GM18508 (cell line): ENCODE data around the gene GANAB.
"Not testable (repeated sequence)": the region's sequence is repeated elsewhere in the genome, so short reads cannot be mapped to it uniquely, and the experiment has no call there.

Source experiments
- ATAC-seq: cut with Tn5 transposase; IDR thresholded peaks from one replicate; pipeline ENCODE4 v1.9.1; 2021; ENCODE audit warnings: moderate number of reproducible peaks; ENCODE audit not compliant: insufficient read depth, unreplicated experiment

The GANAB gene

DNA sequence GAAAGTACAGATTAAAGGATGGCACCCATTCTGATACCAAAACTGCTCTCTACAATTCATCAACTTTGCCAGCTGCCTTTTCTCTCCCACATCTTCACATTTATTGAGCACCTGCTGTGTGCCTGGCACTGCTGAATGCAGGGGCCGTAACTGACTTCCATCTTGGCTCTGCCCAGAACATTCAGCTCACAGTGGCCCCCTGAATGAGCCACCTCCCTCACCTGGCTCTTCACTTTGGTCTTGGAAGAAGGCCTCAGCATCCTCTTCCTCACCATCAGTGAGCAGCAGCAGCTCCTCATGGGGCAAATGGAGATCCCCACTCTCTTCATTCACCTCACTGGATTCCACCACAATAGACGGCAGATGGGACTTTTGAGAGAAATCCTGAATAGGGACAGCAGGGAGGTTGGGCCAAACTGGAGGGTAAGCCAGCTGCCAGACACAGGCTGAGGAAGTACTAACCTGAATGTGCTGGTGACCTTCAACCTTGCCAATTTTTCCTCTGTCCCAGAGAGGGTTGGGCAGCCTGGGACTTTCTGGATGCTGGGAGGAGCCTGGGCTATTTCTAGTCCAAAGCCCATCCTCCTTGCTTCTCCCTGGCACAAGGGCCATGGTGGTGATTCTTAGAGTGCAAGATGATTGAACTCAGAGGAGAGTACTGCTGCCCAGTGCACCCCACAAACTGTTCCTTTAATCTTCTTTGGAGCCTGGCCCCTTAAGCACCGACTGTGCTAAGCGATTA lies 23.2 kb upstream of the GANAB start:
- no peak for ATAC-seq

GRCh38 chr11:62667460-62667859 lies 21.0 kb upstream of the GANAB start:
- no peak for ATAC-seq

GRCh38 chr11:62666259-62666926 lies 20.0 kb upstream of the GANAB start:
- no peak for ATAC-seq

- no peak for ATAC-seq
These were observed 19.3 kb upstream of the GANAB start for GRCh38 chr11:62665599-62666258.

DNA sequence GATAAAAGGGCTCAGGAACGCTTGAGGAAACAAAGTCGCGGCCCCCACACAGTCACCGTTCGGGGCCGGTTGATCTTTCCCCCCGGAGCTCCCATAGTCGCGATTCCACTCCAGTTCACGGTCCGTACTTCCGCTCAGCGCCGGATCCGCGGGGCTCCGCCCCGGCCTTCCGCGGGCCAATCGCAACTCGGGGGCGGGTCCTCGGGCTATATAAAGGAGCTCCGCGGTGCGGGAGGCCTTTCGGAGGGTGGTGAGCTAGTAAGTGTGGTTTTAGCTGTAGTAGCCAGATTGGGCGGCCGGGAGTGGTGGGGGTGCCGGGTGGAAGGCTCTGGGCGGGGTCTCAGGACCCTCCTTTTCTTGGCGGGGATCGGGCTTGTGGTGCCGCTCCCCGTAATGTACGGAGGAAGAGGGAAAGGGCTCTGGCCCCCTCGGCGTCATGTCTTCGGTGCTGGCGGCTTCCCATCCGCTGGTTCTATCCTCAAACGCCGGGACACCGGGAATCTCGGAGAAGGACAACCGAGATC lies 18.7 kb upstream of the GANAB start, which contains the start of the genes C11orf98 and CSKMT:
TSS of gene C11orf98 (minus strand) at position 136 of the 524 bp plus-strand sequence. CDS start at position 95, 41 bp downstream.
TSS of gene CSKMT (plus strand) at position 238 of the 524 bp plus-strand sequence. CDS start 568 bp downstream, outside the sequence.
- no peak for ATAC-seq

- ATAC-seq, result no peak
These were observed 18.1 kb upstream of the GANAB start for GRCh38 chr11:62664405-62665074.

- no peak for ATAC-seq
These were observed 10.5 kb upstream of the GANAB start for GRCh38 chr11:62656796-62657429.

DNA sequence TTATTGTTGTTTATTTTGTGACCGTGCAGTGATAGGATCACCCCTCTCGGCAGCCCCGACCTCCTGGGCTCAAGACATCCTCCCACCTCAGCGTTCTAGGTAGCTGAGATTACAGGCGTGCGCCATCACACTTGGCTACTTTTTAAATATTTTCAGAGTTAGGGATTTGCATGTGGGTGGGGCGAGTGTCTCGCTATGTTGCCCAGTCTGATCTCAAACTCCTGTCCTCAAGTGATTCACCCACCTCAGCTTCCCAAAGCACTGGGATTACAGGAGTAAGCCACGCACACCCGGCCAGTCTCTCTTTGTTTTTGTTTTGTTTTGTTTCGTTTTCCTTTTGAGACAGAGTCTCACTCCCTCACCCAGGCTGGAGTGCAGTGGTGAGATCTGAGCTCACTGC lies 7.9 kb upstream of the GANAB start:
- ATAC-seq, result no peak

GRCh38 chr11:62652161-62653006 lies 6.0 kb upstream of the GANAB start:
- no peak for ATAC-seq

- ATAC-seq, result not testable (repeated sequence)
These were observed 3.9 kb upstream of the GANAB start for GRCh38 chr11:62650283-62650682.

DNA sequence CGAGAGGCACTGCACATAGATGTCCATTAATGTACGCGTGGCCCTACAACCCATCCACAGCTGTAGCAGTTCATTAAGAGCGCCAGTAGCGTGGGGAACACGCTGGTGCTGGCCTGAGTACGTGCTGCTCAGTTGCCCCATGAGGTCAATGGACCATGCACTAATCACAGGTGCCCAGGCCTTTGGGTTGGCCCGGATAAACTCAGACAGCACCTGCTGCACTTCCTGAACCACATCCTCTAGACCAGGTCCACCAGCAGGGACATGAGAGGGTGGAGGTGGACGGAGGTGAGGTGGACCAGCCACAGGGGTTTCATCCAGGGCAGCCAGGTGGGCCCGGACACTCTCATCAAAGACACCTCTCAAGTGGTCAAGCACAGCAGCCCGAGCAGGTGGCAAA lies 3.1 kb upstream of the GANAB start:
- no peak for ATAC-seq

GRCh38 chr11:62648967-62649364 lies 2.6 kb upstream of the GANAB start:
- ATAC-seq, result no peak

- no peak for ATAC-seq
These were observed 2.0 kb upstream of the GANAB start for GRCh38 chr11:62648185-62648966.

GRCh38 chr11:62647609-62648005 lies 1.2 kb upstream of the GANAB start:
- ATAC-seq, result no peak

- ATAC-seq, result no peak
These were observed 604 bp upstream of the GANAB start for GRCh38 chr11:62646825-62647608.

GRCh38 chr11:62645671-62645945 lies 805 bp downstream of the GANAB start:
- ATAC-seq, result no peak

DNA sequence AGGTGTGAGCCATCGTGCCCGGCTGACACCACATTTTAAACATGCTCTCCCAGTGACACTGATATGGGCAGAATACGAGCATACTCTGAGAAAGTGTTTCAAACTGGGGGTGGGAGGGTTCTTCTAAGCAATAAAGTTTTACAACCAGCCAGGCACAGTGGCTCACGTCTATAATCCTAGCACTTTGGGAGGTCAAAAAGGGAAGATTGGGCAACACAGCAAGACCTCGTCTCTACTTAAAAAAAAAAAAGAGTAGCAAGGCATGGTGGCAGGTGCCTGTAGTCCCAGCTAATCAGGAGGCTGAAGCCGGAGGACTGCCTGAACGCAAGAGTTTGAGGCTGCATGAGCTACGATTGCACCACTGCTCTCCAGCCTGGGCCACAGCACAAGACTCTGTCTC lies 2.2 kb downstream of the GANAB start:
- no peak for ATAC-seq

DNA sequence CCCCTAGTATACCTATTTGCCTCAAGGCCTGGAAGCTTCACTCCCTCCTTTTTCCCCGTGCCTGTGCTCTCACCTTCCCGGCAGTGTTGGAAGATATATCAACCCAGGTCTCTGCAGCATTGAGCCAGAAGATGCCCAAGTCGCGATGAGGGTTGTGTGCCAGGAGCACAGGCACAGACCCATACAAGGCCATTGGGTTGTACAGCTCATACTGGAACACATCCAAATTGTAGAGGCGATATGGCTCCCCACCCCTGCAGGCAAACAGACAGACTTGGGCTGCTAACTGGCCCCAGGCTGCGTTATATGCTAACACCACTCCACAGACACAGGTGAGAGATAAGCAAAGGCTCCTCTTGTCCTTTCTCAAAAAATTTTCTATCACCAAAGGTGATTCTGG lies 13.9 kb downstream of the GANAB start:
- ATAC-seq, result no peak
